MM.1S (cell line): ENCODE data around the gene PCGF3.

Experiments used
- DNase-seq: peaks from one replicate; pipeline ENCODE4 v3.0.0-alpha.2; 2015
- H2AFZ ChIP-seq: fragments of 300-600 bp; sonication (generic); 2 replicates; pipeline ENCODE4 v1.6.0; 2016; ENCODE audit warnings: antibody characterized with exemption, low read length
- H3F3A ChIP-seq: fragments of 300-600 bp; sonication (generic); 2 replicates; pipeline ENCODE4 v1.6.1; 2016; ENCODE audit warnings: mild to moderate bottlenecking, antibody characterized with exemption, low read length, moderate library complexity, mixed read lengths; ENCODE audit not compliant: insufficient read depth
- H3K27ac ChIP-seq: fragments of 300-600 bp; sonication (generic); 2 replicates; pipeline ENCODE4 v1.5.1; 2016; ENCODE audit warnings: mild to moderate bottlenecking, low read length
- H3K27me3 ChIP-seq: fragments of 300-600 bp; sonication (generic); replicated peaks from 2 replicates; pipeline ENCODE4 v1.6.0; 2016; ENCODE audit warnings: low read length; ENCODE audit not compliant: insufficient read depth
- H3K36me3 ChIP-seq: fragments of 300-600 bp; sonication (generic); replicated peaks from 2 replicates; pipeline ENCODE4 v1.6.1; 2016; ENCODE audit warnings: mild to moderate bottlenecking, low read length, mixed read lengths; ENCODE audit not compliant: insufficient read depth
- H3K4me1 ChIP-seq: fragments of 300-600 bp; sonication (generic); 2 replicates; pipeline ENCODE4 v1.6.1; 2016; ENCODE audit warnings: low read length, mixed read lengths
- H3K4me2 ChIP-seq: fragments of 300-600 bp; sonication (generic); 2 replicates; pipeline ENCODE4 v1.6.0; 2016; ENCODE audit warnings: low read depth, low read length
- H3K4me3 ChIP-seq: fragments of 300-600 bp; sonication (generic); 2 replicates; pipeline ENCODE4 v1.5.1; 2016; ENCODE audit warnings: low read length, mixed read lengths
- H3K79me2 ChIP-seq: fragments of 300-600 bp; sonication (generic); 2 replicates; pipeline ENCODE4 v1.6.1; 2016; ENCODE audit warnings: mixed run types, low read length, mixed read lengths
- H3K9ac ChIP-seq: fragments of 300-600 bp; sonication (generic); 2 replicates; pipeline ENCODE4 v1.6.1; 2016; ENCODE audit warnings: low read length, mixed read lengths
- H3K9me2 ChIP-seq: fragments of 300-600 bp; sonication (generic); replicated peaks from 2 replicates; pipeline ENCODE4 v1.6.1; 2016; ENCODE audit warnings: mild to moderate bottlenecking, low read length, mixed read lengths; ENCODE audit not compliant: insufficient read depth
- H3K9me3 ChIP-seq: fragments of 300-600 bp; sonication (generic); replicated peaks from 2 replicates; pipeline ENCODE4 v1.6.1; 2016; ENCODE audit warnings: mild to moderate bottlenecking, low read length, mixed read lengths; ENCODE audit not compliant: insufficient read depth
- H4K20me1 ChIP-seq: fragments of 300-600 bp; sonication (generic); 2 replicates; pipeline ENCODE4 v1.6.1; 2016; ENCODE audit warnings: mild to moderate bottlenecking, low read length, moderate library complexity, mixed read lengths; ENCODE audit not compliant: insufficient read depth
- EZH2 ChIP-seq: fragments of 300-600 bp; sonication (generic); optimal IDR thresholded peaks from 2 replicates; pipeline ENCODE3; 2017; ENCODE audit warnings: low read depth, mild to moderate bottlenecking, antibody characterized with exemption, low read length, mixed read lengths
- EZH2phosphoT487 ChIP-seq: fragments of 300-600 bp; sonication (generic); IDR thresholded peaks from 2 replicates; pipeline ENCODE4 v1.6.1; 2018; ENCODE audit warnings: antibody characterized with exemption, low read length
- TF ChIP-seq, protein P1 (sequence below): fragments of 300-600 bp; sonication (generic); IDR thresholded peaks from 2 replicates; pipeline ENCODE4 v1.5.1; 2016; ENCODE audit warnings: antibody characterized with exemption, low read length, mixed read lengths

PCGF3 gene

DNA sequence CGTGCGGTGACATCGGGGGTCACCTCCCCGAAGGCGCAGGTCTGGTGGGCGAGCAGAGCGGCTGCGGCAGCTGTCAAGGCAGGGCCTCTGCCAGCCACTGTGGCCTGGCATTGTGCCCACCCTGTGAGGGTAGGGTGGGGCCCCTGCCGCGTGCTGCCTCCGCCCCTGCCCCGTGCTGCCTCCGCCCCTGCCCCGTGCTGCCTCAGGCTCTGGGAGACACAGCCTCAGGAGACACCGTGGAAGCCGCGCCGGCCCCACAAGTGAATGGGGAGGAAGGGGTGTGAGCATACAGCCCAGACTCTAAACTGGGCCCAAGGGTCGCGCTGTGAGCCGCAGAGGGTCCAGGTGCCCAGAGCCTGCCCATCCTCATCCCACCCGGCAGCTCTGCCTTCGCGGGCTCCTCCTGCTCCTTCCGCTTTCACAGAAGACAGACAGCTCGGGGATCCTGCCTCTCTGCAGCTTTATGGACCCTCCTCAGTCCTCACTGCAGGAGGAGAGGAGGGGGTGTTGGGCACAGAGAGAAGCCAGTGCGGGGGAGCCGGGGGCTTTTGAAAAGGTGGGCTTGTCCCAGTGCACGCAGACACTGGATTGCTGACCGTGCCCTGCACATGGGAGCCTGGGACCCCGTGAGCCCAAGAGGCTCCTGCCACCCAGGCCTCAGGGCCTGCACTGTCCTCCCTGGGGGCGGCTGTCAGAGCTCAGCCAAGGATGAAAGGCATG is 27.4 kb downstream of the PCGF3 start:
- DNase-seq, result no peak
- Histone ChIP-seq H2AFZ (no peak overlapping the region), H3K27me3 (no peaks in the 10 kb centered on the region), H4K20me1 (no peaks in the 10 kb centered on the region), H3K79me2 (no peaks in the 10 kb centered on the region), H3K4me1 (no peaks in the 10 kb centered on the region), H3K4me3 (no peak overlapping the region), H3K9me3 (no peaks in the 10 kb centered on the region), H3K27ac (no peak overlapping the region), H3K9me2 (no peaks in the 10 kb centered on the region), H3K36me3 (no peaks in the 10 kb centered on the region), H3K4me2 (no peak overlapping the region), H3F3A (no peaks in the 10 kb centered on the region), H3K9ac (no peak overlapping the region)
- TF ChIP-seq EZH2phosphoT487 (no peak), EZH2 (no peak)
- TF ChIP-seq, protein P1, sequence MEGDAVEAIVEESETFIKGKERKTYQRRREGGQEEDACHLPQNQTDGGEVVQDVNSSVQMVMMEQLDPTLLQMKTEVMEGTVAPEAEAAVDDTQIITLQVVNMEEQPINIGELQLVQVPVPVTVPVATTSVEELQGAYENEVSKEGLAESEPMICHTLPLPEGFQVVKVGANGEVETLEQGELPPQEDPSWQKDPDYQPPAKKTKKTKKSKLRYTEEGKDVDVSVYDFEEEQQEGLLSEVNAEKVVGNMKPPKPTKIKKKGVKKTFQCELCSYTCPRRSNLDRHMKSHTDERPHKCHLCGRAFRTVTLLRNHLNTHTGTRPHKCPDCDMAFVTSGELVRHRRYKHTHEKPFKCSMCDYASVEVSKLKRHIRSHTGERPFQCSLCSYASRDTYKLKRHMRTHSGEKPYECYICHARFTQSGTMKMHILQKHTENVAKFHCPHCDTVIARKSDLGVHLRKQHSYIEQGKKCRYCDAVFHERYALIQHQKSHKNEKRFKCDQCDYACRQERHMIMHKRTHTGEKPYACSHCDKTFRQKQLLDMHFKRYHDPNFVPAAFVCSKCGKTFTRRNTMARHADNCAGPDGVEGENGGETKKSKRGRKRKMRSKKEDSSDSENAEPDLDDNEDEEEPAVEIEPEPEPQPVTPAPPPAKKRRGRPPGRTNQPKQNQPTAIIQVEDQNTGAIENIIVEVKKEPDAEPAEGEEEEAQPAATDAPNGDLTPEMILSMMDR, result no peak

GRCh38 chr4:733631-733980 is 28.0 kb downstream of the PCGF3 start:
- Histone ChIP-seq H3F3A (no peaks in the 10 kb centered on the region), H3K79me2 (no peaks in the 10 kb centered on the region), H2AFZ (no peak overlapping the region), H3K4me3 (no peak overlapping the region), H3K27me3 (no peaks in the 10 kb centered on the region), H3K9me2 (no peaks in the 10 kb centered on the region), H3K9ac (no peak overlapping the region), H3K4me2 (no peak overlapping the region), H3K27ac (no peak overlapping the region), H3K36me3 (no peaks in the 10 kb centered on the region), H4K20me1 (no peaks in the 10 kb centered on the region), H3K4me1 (no peaks in the 10 kb centered on the region), H3K9me3 (no peaks in the 10 kb centered on the region)
- no peak for DNase-seq
- TF ChIP-seq, protein P1, result no peak
- TF ChIP-seq EZH2phosphoT487 (no peak), EZH2 (no peak)

DNA sequence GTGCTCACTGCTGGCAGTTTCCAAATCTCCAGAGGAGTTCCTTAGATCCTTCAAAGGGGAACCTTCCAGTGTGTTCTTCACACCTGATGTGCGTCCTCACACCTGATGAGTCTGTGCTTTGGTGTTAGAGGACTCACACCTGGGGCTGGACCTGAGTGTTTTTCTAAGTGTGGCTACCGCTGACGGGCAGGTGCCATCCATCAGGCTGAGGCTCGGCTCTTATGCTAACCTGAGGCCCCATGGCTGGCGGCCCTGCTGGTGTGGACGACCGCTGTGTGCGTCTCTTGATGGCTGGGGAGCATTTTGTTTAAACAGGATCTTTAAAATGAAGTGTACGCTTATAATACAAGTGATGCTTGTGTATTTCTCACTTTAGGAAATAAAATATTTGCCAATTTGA is 28.4 kb downstream of the PCGF3 start:
- TF ChIP-seq, protein P1, result no peak
- TF ChIP-seq EZH2phosphoT487, result no peak
- TF ChIP-seq EZH2, result no peak
- Histone ChIP-seq H3K36me3 (no peaks in the 10 kb centered on the region), H4K20me1 (no peaks in the 10 kb centered on the region), H3K4me3 (no peak overlapping the region), H3K9me3 (no peaks in the 10 kb centered on the region), H3K27ac (no peak overlapping the region), H3K79me2 (no peaks in the 10 kb centered on the region), H3F3A (no peaks in the 10 kb centered on the region), H2AFZ (no peak overlapping the region), H3K9ac (no peak overlapping the region), H3K27me3 (no peaks in the 10 kb centered on the region), H3K4me2 (no peak overlapping the region), H3K9me2 (no peaks in the 10 kb centered on the region), H3K4me1 (no peaks in the 10 kb centered on the region)
- DNase-seq, result no peak
